ENCODE data around the gene FADS2.
"Not testable (repeated sequence)": the region's sequence is repeated elsewhere in the genome, so short reads cannot be mapped to it uniquely, and the experiment has no call there.

FADS2 gene

DNA sequence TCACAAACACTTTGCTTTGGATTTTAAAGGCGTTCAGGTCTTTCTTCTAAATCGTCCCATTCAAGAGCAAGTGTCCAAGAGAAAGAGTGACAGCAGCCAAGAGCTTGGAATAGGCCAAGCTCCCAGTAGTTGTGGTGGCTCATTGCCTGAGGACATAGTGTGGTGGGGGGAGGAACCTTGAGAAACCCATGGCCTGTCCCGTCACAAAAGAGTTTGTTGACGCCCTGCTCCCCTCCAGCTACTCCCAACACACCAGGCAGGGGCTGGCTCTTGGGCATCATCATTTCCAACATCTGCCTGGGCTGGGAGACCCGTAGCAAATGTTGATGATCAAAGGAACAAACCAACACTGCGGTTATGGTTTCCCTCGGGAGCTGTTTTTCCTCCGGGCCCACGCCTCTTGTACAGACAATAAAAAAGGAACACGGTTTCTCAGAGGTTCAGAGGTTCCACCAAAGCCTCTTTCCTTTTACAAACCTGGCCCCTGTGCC lies 42.5 kb downstream of the FADS2 start:
- no peak for DNase-seq

DNA sequence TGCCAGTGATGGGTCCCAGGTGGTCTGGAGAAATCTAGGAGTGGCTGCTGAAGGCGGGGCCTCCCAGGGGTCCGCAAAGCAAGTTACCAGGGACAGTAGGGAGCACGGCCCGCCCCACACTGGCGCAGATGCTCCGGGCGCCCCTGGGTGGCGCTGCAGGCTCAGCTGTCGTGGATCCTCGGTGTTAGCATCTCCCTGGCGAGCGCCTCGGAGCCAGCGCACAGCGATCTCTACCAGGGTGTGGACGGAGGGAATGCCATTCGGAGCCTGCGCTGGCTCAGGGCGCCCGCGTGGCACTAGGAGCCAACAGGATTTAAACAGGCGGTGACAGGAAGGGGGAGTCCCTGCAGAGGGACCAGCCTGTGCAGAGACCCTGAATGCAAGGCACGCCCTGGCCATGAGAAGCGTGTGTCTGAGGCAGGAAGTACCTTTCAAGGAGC lies 43.1 kb downstream of the FADS2 start:
- DNase-seq: peak; percentile 6

DNA sequence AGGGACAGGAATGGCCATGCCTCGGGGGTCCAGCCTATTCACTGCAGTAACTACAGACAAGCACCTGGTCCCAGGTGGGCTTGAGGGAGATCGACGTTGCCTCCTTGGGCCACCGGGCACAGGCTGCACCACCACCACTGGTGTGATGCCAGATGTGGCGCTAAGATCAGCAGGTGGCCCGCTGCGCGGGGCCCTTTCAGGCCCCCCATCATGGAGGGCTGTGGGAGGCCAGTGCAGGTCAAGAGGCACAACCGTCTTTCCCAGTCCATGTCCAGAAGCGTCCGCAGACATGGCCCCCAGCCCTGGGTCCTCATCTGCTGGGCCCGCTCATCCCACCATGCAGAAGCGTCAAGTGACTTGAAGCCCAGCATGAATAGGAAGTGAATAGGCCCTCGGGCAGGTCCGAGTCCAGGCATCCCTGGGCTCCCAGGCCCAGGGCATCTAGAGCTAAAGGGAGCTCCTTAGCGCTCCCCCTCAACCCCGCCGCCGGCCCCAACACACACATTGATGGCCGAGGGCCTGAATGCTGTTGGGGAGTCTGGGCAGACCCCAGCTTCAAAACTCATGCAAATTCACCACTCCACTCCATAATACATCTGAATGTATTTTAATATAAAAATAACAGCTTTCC lies 45.0 kb downstream of the FADS2 start:
- DNase-seq: no peak

DNA sequence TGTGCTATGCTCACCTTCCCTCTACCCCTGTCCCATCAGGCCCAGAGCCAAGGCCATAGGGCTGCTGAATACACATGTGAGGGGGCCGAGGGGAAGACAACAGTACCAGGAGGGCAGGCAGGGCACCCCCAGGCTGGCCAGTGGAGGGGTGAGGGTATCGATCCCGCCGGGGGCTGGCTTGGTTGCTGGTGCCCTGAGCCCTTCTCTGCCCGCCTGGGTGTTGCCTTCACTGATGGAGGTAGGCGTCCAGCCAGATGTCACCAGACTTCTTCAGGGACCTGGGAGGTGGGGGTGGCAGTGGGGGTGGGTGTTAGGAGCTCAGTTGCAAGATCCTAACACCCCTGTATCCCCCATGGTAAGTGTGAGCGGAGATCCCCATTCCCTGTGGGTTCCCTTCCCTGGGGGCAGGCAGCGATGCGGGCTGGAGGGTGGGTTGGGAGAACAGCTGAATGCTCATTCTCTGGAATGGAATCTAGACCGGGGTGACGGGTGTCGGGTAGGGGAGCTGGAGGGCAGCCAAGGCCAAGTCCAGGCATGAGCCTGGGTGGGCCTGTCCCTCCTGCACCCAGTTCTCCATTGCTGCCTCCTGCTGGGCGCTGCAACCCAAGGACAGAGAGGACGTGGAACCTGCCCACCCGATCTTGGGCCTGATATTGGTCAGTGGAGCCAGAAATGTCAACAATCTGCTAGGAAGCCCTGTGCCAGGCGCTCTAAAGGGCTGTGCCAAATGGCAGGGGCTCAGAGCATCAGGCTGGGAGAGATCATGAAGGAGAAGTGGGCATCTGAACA lies 45.7 kb downstream of the FADS2 start:
- no peak for DNase-seq

DNA sequence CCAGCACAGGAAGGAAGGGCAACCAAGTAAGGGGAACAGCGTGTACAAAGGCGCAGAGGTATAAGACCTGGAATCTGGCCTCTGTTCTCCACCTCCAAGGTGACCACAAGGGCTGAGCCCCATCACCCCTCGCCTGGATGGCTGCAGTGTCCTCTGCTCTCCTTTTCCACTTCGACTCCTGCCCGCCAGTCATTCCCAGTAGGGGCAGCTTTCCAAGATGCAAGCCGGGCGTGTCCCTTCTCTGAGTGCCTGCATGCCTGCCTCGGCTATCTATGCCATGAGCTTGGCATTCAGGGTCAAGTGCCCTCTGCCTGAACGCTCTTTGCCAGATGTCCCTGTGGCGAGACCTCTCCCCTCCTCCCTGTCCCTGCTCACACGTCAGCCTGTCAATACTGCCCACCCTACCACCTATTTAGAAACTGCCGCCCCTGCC lies 46.3 kb downstream of the FADS2 start:
- no peak for DNase-seq

DNA sequence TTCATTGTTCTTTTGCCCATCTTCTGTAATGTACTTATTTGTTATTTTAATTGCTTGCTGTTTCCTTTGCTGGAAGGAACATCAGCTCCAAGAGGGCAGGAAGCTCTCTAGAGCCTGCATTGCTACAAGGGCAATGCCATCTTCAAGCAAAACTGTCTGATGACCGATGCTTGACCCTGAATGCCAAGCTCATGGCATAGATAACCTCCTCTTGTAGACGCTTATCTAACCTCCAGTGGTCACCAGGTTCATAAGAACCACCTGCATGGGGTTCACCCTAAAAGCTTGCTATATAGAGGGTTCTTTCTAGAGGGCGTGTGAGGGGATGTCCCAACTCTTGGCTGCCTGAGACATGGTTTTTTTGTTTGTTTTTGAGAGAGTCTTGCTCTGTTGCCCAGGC lies 46.8 kb downstream of the FADS2 start:
- DNase-seq: no peak

DNA sequence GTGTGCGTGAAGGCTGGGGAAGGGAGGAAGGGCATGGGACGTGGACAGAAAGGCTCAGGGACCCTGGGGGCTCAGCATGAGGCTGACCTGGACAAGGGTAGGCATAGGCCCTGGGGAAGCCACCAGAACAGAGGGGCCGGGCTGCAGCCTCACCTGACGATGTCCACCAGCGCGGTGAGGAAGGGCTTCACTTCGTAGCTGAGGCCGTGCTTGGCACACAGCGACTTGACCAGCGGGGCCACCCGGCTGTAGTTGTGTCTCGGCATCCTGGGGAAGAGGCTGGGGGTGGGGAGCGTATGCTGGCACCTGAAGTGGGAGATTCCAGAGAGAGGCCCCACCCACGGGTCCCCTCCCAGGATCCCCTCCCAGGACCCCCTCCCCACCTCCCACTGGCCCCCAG lies 47.6 kb downstream of the FADS2 start:
- DNase-seq: no peak

DNA sequence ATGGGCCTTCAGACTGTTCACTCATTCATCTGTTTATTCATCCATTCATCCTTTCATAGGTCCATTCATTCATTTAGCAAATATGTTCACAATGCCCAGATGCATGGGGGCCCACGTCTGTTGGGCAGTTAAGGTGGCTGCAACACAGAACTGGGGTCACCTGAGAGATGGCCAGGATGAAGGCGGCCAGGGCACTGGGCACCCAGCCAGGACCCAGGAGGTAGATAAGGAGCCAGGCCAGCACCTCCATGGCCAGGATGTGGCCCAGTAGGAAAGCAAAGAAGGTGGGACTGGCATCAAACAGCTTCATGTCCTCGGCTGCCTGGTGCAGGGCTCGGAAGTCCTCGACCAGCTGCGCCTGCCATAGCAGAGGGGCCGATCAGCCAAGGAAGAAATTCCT lies 51.1 kb downstream of the FADS2 start:
- DNase-seq: no peak

DNA sequence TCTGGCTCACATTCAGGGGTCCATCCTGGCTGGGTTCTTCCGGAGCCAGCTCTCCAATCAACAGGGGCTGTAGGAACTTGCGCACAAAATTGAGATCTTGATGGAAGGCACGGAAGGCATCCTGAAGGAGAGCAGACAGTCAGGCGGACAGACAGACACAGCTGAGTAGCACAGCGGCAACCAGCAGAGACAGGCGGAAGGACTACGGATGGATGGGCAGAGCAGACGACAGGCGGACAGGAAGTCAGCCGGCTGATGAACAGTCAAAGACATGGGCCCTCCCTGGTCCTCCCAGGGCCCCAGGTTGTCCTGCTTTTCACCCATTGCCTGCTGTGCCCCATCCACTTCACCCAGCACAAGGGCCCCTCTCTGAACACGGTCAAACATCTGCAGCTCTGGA lies 51.9 kb downstream of the FADS2 start:
- no peak for DNase-seq

DNA sequence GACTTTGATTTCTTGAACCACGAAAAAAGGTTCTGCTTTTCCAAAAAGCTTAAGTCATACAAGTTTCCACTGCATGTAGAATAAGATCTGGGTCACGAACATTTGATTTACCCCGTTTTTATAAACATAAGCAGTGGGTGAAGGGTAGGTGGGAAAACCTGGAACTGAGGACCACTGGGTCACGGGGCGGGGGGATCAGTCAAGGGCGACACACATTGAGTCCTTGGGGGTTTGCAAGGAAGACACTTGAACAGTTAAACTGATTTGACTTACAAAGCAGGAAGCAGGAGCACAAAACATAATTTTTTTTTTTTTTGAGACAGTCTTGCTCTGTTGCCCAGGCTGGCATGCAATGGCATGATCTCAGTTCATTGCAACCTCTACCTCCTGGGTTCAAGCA lies 52.4 kb downstream of the FADS2 start:
- DNase-seq: no peak

DNA sequence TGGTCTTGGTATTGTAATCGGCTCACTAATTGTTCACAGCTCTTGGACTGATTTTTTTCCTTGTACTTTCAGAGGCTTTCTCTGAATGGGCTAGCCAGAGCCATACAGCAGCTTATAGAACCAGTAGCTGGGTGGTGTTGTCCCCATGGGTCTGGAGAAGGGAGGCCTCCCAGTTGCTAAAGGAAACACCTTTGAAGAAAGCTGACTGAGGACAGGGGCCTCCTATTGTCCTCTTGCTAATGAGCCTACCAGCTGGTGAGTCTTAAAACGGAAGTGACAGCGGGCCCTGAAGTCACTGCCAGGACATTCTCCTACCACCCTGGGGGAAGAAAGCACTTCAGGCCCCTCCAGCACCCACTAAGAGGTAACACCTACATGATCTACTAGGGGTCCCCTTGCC lies 53.3 kb downstream of the FADS2 start:
- no peak for DNase-seq

DNA sequence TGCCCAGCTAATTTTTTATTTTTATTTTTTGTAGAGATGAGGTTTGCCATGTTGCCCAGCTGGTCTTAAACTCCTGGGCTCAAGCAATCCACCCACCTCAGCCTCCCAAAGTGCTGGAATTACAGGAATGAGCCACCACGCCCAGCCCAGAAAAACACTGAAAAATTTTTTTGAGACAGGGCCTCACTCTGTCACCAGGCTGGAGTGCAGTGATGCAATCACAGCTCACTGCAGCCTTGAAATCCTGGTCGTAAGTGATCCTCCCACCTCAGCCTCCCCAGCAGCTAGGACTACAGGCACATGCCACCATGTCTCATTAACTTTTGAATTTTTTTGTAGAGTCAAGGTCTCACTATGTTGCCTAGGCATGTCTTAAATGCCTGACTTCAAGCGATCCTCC lies 54.2 kb downstream of the FADS2 start:
- DNase-seq: not testable (repeated sequence)

DNA sequence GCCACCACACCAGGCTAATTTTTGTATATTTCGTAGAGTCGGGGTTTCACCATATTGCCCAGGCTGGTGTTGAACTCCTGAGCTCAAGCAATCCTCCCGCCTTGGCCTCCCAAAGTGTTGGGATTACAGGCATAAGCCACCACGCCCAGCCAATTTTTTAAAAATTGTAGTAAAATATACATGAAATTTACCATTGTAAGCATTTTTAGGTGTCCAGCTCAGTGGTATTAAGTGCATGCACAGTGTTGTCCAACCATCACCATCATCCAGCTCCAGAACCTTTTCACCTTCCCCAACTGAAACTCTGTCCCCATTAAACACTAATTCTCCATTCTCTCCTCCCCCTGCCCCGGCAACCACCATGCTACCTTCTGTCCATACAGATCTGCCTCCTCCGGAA lies 54.8 kb downstream of the FADS2 start:
- no peak for DNase-seq

DNA sequence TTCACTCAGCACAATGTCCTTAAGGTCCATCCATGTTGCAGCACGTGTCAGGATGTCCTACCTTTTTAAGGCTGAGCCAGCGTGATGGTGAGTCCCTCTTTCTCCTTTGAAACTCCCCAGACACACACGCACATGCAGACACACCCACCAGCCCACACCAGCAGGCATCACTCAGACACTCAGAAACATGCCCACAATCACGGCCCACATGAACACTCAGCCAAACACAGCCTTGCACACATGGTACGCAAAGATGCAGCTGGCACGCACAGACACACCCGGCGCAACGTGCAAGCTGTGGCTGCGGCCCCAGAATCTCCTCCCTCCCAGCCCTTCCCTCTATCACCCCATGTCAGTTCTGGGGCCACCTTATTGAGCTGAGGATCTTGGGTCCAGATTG lies 55.2 kb downstream of the FADS2 start:
- DNase-seq: no peak

DNA sequence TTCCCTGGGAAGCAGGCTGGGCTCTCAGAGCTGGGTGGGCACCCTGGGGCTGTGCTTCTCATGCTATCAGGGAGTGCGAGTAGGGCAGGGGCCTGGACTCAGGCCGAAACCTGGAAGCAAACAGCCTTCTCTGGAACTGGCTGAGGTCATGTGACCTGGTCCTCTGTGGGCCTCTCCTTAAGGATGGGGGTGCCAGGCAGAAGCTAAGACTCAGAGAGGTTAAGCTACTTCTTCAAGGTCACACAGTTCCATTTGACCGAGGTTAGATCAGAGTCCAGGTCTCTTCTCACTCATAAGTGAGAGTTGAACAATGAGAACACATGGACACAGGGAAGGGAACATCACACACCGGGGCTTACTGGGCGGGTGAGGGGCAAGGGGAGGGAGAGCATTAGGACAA lies 55.8 kb downstream of the FADS2 start:
- no peak for DNase-seq

DNA sequence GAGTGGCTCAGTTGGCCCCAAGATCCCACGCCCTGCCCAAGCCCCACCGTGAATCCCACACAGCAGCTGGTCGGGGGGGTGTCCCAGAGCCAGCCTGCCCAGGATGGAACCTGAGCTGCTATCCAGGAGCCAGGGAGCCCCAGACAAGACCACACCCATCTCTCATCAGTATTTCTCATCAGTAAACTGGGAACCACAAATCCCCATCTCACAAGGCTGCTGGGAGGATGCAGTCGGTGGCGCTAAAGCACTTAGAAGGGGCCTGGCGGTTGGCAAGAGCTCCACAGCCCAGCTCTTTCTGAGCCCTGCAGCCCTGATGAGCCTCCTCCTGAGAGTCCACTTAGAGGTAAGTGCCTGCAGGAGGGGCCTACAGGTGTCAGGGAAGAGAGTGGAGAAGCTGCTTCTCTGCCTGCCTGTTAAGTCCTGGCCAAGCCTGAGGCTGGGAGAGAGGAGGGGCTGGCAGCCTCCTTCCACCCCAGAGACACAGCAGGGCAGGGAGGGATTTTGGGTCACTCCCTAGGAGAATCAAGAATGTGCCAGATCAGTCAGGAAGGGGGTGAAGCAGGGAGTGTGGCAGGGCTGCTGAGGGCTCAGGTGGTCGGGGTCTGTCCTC lies 57.2 kb downstream of the FADS2 start:
- no peak for DNase-seq

DNA sequence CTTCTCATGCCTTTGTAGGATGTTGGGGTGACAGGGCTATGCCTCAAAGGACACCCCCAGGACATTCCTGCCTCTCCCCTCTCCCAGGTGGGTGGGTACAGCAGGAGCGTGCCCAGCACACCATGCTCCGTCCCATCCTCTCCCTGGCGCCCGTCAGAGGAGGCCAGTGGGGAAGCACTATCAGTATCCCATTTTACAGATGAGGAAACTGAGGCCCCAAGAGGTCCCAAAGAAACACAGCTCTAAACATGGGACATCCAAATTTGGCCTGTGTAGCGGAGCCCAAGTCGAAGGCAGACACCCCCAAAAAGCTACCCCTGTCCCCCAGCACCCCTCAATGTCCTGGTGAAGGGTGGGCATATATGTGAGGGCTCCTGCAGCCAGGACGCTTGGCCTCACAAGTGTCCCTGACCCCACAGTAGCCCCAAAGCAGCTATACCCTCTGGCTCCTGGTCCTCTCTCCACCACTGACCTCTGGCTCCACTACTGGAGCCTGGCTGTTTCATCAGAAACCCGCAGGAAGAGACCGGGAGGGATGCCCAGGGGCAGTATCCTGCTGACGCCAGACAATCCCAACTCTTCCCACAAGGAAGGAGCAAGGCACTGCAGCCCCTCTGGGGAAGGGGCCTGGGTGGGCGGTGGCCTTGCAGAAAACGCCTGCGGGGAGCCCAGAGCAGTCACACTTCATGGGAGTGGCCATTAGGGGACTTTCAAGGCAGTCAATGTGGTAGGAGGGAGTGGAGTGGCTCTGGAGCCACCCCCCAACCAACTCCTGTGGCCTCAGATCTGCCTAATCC lies 57.9 kb downstream of the FADS2 start:
- DNase-seq: no peak

DNA sequence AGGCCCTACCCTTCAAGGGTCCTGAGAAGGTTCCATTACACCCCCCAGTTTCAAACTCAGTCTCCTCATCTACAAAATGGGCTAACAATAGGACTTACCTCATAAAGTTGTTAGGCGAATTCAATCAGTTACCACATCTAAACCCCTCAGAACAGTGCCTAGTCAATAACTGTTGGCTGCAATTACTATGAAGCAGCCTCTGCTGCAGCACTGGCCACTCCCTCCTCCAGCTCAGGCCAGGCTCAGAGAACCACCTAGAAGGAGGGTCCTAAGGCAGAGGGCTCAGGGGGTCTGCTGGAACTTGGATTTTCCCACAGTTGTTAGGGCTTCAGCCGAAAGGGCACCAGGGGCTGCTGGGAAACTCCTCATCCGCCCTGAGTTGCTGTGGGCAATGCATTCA lies 58.5 kb downstream of the FADS2 start:
- DNase-seq: no peak

DNA sequence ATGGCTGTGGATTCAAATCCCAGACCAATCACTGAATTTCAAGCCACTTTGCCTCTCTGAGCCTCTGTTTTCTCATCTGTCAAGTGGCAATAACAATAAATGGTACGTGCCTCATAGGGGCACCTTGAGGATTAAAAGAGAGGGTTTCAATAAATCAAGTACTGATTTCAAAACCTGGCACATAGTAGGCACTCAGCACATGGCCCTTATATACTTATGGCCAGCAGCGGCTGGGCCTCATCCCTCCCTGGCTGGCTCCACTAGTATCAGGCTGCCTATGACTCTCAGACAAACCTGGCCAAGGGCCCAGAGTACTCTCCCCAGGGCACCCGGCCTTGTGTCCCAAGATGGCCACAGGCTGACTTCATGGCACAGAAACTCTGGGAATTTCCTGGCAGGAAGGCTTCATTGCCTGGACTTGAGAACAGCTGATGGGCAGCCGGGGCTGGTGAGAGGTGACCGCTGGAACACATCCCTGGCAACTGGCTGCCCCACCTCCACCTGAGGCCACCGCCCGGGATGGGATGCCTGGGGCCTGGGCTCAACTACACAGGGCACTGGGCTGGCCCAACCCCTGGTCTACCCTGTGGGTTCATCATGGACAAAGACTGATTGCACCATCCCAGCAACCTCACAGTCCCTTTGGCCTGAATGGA lies 59.9 kb downstream of the FADS2 start:
- no peak for DNase-seq

DNA sequence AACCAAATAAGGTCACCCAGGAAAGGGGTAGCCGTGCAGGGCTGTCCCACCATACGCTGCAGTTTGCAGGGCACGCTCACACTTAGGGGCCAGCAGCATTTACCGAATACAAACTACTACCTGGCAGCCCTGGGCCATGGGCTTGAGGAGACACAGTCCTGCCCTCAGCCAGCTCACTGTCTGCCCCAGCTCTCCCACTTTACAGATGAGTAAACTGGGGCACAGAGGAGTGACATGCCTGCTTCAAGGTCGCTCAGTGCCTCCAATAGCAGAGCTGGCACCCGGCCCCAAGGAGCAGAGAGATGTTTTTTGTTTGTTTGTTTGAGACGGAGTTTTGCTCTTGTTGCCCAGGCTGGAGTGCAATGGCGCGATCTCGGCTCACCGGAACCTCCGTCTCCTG lies 60.5 kb downstream of the FADS2 start:
- no peak for DNase-seq

DNA sequence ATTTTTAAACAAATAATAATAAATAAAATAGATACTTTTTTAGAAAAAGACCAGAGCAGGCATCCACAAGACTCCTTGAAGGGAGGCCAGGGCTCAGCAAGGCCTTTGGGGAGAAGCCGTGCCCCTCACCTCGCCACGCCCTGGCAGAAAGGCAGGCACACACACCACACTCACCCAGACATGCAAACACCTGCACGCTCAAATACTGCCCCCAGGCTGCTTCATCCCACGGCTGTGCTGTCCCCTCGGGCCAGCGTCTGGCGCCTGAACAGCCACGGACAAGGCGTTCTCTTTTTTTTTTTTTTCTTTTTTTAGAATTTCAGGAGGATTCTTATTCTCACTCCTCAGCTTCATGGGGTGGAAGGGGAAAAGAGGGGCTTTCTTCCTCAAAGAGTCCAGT lies 61.7 kb downstream of the FADS2 start:
- DNase-seq: no peak

DNA sequence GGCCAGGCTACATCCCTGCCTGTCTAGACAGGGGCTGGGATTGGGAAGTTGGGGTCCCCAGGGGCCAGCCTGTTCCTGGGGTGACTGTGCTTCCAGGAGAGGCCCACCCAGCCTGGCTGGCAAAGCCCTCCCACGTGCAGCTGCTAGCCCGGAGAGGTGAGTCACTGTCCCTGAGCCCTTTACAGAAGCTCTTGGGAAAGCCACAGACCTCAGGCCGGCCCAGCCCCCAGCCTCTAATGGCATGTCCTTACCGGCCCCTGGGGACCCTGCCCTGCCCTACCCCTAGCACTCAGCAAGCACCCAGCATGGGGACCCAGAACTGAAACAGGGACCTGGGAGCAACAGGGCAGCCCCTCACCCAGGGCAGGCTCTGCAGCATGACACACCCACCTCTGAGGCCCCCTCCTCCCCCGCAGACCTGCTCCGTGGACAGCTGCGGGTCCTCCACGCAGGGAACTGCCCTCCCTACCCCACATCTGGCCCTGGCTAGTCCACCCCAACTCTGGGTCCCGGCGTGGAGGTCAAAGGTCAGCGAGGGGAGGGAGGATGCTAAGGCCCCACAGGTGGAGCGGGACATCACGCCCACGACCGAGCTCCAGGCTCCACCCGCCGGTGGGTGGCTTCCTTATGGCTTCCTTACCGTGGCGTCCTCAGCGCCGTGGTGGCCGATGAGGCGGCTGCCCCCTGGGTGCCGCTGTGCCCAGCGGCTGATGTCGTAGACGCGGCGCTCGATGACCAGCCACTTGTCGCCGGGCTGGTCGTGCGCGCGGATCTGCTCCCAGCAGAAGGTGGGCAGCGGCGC lies 62.6 kb downstream of the FADS2 start:
- no peak for DNase-seq

All from GF-D8 (cell line).